CD4-positive, alpha-beta T cell treated with Interleukin-21 for 1 hour (primary cell): ENCODE results near the gene PARD3B.
"Not testable (repeated sequence)": the region's sequence is repeated elsewhere in the genome, so short reads cannot be mapped to it uniquely, and the experiment has no call there.

Experiments
- DNase-seq: peaks from one replicate; pipeline ENCODE4 v3.0.0-alpha.2; 2020

The PARD3B gene

DNA sequence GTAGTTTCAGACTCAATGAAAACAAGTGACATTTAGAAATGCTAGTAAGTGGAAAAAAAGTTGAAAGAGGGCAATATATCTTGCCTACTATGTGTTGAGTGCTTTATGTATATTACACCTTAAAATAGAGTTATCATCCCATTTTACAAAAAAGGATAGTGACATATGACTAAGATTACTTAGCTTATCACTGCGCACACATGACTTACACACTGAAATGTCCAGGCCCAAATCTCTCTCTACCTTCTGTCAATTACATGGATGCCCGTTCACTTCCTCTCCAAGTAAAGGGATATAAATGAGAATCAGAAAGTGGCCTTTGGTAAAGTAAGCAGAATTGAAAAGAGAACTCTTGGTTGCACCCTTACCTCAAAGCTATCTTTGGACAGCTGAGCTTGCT, 3.6 kb upstream of the PARD3B start:
- no peak for DNase-seq

- no peak for DNase-seq
Observed at GRCh38 chr2:204542982-204543608, 2.2 kb upstream of the PARD3B start.

DNA sequence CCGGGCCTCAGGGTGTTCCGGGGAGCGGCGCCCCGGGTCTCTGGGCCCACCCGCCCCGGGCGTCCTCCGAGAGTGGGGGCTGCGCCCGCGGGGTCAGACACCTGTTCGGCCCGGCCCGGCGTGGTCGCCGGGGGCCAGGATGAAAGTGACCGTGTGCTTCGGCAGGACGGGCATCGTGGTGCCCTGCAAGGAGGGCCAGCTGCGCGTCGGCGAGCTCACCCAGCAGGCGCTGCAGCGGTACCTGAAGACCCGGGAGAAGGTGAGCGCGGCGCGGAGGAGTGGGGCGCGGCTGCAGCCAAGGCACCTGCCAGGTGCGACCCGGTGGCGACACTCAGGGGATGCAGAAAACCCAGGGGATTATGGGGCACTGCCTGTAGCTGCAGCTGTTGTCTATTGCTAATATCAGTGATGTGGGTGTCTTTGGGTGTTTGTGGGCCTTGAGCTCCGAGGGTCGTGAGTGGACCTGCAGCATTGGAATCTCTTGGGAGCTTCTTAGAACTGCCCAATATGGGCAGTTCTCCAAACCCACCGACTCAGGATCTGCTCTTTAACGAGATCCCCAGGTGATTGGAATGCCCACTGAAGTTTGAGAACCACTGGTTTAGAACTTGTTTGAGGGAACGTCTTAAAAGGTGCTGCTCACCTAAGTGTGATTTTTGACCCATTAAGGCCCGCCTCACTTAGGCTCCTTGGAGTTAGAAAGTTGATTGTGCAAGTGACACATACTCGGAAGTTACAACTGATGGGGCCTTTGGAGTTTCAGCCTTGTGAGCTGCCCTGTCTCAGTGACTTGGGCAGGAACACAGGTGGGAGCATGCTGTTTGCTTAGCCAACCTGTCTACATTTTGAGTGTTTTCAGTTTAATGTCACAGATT, 823 bp downstream of the PARD3B start:
- DNase-seq, result no peak

DNA sequence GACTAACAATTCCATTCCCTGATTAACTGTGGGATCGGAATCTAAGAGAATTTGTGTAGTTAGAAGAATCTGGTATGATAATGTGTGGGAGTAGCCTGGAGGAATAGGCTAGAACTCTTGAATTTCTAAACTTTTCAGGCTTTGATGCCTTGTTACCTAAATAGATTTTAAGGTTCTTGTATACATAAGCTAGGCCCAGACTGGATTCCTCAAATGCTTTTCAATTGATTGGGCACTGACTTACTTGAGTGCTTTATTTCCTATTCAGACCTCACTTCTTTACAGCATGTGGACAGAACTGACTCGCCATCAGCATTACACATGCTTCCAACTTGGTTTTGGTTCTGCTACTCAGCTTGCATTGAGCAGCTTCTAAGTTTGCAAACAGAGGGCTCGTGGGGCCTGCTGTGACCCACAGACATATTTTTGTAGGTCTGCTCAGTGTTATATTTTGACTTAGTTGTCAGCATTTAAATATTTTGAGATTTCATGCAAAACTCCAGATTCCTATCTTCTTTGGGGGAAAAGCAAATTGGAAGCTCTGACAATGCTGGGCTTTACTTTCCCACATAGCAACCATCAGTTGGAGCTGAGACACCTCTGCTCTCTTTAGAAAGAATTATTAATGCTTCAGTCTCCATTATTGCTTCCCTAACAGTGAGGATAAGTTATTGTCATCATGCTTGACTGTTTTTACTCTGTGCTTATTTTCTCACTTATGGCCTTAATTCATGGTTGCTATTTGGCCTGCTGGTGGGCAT, 5.7 kb downstream of the PARD3B start:
- DNase-seq, result no peak

- DNase-seq, result no peak
Observed at GRCh38 chr2:204551512-204551863, 6.2 kb downstream of the PARD3B start.

DNA sequence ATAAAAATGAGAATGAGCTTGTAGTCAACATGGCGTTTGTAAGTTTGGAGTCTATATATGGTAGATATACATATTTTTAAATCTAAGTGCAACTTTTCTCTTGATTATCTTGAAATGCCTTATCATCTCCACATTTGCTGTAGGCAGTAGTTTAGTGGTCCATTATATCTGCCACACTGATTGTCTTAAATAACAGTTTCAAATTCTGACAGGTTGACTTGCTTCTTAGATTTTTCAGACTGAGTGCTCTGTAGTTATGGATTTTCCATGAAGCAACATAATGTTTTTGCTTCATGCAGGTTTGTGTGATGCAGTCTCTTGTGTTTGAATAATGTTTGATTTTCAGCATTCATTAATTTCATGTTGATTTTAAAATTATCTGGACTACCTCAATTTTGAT, 12.3 kb downstream of the PARD3B start:
- no peak for DNase-seq

DNA sequence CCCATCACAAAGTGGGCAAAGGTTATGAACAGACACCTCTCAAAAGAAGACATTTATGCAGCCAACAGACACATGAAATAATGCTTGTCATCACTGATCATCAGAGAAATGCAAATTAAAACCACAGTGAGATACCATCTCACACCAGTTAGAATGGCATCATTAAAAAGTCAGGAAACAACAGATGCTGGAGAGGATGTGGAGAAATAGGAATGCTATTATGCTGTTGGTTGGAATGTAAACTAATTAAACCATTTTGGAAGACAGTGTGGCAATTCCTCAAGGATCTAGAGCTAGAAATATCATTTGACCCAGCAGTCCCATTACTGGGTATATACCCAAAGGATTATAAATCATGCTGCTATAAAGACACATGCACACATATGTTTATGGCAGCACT, 14.1 kb downstream of the PARD3B start:
- DNase-seq, result not testable (repeated sequence)

DNA sequence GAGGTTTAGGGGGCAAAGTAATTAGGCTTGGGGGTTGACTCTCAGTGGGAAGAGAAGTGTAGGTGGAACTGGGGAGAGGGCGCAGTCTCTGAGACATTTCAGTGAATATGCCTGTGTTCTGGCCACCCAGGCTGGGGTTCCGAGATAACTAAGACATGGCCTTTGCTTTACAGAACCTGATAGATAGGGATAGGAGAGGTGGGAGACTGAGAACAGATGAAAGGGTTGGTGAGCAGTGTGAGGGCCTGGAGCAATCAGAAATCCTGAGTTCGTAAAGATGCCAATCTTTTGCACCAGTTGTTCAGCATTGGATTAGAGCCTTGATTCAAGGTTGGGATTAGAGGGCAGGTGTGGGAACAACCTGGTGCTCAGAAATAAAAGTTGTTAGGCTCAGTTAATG, 15.6 kb downstream of the PARD3B start:
- DNase-seq, result no peak

DNA sequence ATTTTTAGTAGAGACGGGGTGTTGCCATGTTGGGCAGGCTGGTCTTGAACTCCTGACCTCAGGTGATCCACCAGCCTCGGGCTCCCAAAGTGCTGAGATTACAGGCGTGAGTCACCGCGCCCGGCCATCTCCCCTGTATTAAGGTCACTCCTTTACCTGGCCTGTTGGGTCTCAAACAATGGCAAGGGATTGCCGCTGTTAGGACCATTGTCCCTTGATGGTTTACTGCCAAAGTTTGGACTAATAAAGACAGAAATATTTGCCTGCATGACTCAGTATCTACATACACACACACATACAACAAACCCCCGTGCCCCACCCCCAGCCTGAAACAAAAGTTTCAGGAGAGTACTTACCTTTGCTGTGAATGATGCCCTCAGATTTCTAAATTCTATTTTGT, 16.5 kb downstream of the PARD3B start:
- DNase-seq, result no peak

GRCh38 chr2:204566439-204566838, 21.2 kb downstream of the PARD3B start:
- no peak for DNase-seq

DNA sequence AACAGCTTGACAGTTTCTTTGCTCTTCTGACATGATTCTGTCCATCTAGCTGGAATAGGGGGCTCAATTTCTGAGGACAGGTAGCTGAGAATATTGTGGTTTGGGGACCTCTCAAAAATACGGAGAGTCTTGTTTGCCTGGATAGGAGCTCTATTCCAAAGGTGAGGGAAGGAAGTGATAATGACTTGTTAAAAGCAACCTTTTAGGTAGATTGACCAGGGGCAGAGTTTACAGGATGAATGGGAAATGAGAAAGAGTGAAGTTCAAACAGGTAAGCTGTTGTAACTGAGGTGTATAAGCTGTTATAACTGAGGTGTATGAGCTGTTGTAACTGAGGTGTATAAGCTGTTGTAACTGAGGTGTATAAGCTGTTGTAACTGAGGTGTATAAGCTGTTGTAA, 25.1 kb downstream of the PARD3B start:
- DNase-seq, result no peak

DNA sequence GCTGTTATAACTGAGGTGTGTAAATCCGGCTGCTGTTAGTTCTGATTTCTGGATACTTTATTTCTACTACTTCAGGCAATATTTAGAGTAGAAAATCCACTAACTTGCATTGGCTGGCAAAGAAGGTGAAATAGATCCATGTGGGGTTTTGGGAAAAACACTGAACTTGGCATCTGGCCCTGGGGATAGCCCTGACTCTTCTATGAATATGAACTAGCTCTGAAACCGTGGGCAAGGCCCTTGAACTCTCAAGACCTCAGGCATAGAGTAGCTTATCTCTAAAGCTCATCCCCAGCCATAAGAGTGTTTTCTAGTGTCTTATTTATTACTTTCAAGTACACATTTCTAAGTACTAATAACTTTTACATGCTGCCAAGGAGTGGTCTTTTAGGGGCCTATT, 25.8 kb downstream of the PARD3B start:
- DNase-seq, result no peak

GRCh38 chr2:204571911-204572310, 26.6 kb downstream of the PARD3B start:
- DNase-seq, result no peak

DNA sequence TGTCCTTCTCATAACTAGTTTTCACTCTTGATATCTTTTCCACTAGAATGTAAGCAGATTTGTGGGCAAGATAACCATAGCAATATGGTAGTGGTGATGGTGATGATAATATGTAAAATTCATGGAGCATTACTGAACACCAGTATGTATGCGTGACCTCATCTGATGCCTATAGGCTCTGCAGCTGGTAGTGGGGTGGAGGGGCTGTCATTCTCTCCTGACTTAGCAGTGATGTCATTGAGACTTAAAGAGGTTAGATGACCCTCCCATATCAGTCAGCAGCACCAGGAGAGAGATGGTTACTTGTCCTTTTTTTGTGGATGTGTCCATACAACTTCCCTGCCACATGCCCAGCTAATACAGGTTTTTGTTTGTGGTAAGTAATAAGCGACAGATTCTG, 27.9 kb downstream of the PARD3B start:
- DNase-seq, result no peak

DNA sequence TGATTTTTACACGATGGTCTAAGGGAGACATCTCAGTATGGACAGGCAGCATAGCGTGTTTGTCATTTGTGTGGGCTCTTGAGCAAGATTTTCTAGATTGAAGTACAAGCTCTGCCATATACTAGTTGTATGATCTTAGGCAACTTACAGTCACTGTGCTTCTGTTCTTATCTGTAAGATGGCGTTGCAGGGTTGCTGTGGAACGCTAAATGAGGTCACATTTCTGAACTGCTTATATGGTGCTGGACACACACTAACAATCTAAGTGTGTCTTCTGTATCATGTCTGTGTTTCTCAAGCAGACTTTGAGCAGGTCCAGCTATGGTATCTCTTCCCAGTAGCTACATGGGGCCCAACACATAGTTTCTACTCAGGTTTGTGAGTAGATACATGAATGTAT, 29.2 kb downstream of the PARD3B start:
- no peak for DNase-seq

- no peak for DNase-seq
Observed at GRCh38 chr2:204575463-204575862, 30.2 kb downstream of the PARD3B start.

- no peak for DNase-seq
Observed at GRCh38 chr2:204576362-204576979, 31.2 kb downstream of the PARD3B start.

DNA sequence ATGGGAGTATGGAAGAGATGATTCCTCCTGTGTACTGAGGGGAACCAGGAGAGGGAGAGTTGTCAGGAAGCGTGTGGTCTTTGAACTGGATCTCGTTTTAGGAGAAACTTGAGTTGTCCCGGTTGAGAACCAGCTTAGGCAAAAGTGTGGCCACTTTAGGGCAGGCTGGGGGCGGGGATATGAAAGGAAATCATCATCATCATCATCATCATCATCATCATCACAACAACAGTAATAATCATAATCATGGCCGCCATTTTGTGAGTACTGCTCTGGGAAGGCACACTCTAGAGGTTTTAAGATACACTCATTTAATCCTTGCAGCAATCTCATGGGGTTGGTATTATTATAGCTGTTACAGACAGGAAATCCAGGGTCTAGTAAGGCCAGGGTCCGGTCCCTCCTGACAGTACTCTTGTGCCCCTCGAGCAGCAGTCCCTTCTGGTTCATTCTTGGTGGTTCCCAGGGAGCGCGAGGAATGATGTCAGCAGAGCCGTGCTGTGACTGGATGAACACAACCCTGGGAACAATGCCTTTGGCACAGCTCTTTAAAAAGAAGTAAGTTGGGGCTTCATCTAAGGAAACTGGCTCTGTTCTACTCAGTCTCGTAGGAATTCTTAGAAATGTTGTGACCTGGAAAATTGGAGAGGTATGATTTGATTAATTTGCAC, 33.8 kb downstream of the PARD3B start:
- DNase-seq, result no peak

DNA sequence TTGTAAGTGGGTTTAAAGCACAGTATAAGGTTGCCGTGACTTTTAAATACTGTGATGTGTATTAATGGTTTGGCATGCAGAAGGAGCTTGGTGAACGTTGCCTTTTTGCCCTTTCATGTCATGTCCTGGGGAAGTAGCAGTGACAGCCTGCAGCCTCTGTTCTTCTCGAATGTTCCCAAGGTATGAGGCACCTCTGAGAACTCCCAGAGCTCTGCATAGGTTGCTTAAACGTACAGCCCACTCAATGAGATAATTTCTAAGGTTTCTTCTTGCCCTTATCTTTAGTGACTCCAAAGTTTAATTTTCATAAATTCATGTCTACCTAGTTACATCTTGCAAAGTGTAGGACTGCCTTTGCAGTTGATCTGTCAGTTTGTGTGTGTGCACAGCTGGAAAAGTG, 36.7 kb downstream of the PARD3B start:
- DNase-seq, result no peak

DNA sequence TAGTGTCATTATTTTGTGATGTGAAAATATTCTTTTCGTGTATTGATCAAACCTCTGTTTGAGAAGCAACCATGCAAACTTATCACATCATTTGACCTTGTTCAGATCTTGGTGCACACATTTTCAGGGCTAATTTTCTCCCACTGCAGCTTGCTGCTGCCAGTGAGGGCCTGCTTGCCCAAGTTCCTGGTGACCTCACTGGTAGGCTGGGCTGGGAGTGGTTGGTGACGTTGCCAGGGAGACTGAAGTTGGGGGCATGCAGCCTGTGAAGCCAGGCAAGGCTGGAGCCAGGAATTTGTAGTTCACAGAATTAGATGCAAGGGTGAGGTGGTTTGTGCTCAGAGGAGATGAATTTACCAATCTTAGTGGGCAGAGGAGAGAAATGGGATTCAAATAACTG, 38.5 kb downstream of the PARD3B start:
- no peak for DNase-seq

DNA sequence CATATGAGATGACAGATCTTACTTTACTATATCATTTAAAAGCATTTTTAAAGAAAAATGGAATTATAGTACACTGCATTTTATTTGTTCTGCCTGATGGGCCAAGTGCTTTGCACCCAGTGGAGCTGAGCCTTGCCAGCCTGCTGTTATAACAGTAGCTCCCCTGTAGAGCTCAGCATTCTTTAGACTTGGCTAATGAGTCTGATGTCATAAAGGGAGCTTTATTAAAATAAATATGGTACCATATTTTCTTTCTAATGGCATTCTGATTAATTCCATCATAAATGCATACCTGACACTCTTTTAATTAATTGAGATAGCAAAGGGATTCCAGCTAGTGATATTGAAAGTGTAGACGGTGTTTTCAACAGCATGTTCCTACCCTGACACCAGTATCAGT, 40.7 kb downstream of the PARD3B start:
- DNase-seq, result no peak

DNA sequence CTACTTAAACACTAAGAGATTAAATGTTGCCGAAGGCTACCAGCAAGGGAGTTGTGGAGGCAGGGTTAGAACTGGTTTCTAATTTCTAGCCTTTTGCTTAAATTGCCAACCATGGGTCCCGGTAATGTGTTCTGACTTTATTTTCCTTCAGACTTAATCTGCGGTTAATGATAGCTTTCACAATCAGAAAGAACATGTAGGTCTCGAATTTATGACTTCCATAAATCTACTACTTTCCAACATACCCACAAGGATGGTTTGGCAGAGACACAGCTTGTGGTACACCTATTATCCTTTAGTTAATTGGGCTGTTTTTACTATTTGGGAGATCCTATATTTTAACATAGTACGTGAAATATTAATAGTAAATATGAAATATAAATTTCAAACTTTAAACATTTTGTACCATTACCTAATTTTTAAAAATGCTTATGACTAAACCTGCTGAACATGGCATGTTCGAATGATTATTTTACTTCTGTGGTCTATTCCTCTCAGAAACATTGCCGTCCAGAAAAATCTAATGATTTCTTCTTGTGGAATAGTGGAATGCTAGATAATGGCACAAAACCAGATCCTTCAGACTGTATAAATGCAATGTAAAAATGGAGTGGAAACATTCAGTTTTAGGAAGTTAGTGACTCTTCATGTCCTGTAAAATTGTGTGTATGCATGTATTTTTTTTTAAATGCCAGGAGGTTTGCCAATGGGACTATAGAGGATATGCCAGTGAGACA, 41.3 kb downstream of the PARD3B start:
- no peak for DNase-seq
